Measurements from ENCODE around the gene TSPEAR.

The TSPEAR gene

DNA sequence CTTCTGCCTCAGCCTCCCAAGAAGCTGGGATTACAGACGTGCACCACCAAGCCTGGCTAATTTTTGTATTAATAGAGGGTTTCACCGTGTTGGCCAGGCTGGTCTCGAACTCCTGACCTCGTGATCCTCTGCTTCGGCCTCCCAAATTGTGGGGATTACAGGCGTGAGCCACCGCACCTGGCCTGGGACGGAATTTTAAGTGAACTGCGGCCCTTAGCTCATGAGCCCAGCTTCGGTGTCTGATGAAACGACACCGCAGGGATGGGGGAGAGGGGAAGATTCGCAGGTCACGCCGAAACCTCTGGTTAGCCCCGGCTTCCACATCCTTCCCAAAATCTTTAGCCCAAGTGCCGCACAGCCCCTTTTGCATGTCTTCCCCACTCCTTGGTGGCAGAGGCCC lies 217.0 kb downstream of the TSPEAR start:
- TF ChIP-seq POLR2AphosphoS5 (IDR thresholded peaks at IDR 0.05; ENCODE audit: low read depth, low read length) (no peak), FOXP2 (optimal IDR thresholded peaks at IDR 0.05; ENCODE audit: borderline replicate concordance, extremely low read depth, extremely low read length, insufficient read depth) (no peak), SIN3A (IDR thresholded peaks at IDR 0.05; ENCODE audit: borderline replicate concordance, insufficient read depth, low read length) (no peak), TAF1 (IDR thresholded peaks at IDR 0.05; ENCODE audit: borderline replicate concordance, insufficient read depth, low read length) (no peak)
- TF ChIP-seq, protein P1, sequence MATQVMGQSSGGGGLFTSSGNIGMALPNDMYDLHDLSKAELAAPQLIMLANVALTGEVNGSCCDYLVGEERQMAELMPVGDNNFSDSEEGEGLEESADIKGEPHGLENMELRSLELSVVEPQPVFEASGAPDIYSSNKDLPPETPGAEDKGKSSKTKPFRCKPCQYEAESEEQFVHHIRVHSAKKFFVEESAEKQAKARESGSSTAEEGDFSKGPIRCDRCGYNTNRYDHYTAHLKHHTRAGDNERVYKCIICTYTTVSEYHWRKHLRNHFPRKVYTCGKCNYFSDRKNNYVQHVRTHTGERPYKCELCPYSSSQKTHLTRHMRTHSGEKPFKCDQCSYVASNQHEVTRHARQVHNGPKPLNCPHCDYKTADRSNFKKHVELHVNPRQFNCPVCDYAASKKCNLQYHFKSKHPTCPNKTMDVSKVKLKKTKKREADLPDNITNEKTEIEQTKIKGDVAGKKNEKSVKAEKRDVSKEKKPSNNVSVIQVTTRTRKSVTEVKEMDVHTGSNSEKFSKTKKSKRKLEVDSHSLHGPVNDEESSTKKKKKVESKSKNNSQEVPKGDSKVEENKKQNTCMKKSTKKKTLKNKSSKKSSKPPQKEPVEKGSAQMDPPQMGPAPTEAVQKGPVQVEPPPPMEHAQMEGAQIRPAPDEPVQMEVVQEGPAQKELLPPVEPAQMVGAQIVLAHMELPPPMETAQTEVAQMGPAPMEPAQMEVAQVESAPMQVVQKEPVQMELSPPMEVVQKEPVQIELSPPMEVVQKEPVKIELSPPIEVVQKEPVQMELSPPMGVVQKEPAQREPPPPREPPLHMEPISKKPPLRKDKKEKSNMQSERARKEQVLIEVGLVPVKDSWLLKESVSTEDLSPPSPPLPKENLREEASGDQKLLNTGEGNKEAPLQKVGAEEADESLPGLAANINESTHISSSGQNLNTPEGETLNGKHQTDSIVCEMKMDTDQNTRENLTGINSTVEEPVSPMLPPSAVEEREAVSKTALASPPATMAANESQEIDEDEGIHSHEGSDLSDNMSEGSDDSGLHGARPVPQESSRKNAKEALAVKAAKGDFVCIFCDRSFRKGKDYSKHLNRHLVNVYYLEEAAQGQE (IDR thresholded peaks at IDR 0.05; ENCODE audit: insufficient read depth in 1 of 2, low read depth in 2 of 2, low read length in 2 of 2) = no peak

DNA sequence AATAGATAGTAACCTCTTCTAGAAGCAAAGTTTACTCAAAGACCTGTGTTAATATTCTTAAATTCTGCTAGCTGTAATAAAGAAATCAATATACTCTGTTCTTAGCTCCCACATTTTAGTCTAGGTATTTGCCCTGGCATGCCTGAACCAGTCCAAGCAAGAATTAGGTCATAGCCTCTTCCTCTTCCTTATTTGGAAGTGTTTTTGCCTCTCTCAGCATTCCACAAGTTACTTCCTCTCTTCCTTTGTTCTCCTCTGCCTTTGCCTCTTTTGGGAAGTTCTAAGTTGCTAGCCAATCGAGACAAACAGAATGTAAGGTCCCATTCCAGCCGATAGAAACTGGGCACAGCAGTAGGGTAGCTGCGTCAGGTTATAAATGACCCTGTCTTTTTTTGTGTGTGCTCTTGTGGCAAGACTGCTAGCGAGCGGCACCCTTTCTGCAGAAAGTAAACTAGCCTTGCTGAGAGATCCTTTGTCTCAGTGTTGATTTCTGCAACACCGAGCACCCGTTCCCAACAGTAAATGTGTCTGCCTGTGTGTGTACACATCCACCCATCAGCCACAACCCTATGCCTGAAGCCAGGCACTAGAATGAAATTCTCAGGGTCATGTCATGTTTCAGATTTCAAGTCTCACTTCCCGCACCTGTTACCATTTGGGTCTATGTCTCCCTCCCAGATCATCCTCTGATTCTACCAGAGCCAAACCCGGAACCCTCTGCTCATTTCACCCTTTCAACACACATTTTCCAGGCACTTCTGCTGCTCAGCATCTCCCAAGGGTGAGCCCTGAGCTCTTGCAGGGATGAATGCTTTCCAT lies 218.6 kb downstream of the TSPEAR start:
- TF ChIP-seq POLR2AphosphoS5 (IDR thresholded peaks at IDR 0.05; ENCODE audit: low read depth, low read length) = no peak
- TF ChIP-seq, protein P1 (IDR thresholded peaks at IDR 0.05; ENCODE audit: insufficient read depth in 1 of 2, low read depth in 2 of 2, low read length in 2 of 2) = no peak
- no peak for TF ChIP-seq TAF1 (IDR thresholded peaks at IDR 0.05; ENCODE audit: borderline replicate concordance, insufficient read depth, low read length)
- TF ChIP-seq SIN3A (IDR thresholded peaks at IDR 0.05; ENCODE audit: borderline replicate concordance, insufficient read depth, low read length) = no peak
- no peak for TF ChIP-seq FOXP2 (optimal IDR thresholded peaks at IDR 0.05; ENCODE audit: borderline replicate concordance, extremely low read depth, extremely low read length, insufficient read depth)

DNA sequence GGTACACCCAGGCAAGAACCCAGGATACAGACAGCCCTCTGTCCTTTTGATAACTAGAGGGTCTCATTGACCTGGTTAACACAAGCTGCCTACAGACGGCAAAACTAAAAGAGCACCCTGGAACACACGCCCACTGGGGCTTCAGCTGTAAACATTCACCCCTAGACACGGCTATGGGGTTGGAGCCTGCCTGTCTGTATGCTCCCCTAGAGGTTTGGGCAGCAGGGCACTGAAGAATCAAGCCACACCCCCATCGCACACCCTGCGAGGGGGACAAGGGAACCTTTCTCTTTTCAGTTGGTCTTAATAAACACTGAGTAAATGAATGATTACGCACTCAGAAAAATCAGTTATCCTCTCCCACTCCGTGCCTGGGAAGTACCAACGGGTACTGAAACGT lies 220.6 kb downstream of the TSPEAR start:
- TF ChIP-seq SIN3A (IDR thresholded peaks at IDR 0.05; ENCODE audit: borderline replicate concordance, insufficient read depth, low read length) (no peak), POLR2AphosphoS5 (IDR thresholded peaks at IDR 0.05; ENCODE audit: low read depth, low read length) (no peak), FOXP2 (optimal IDR thresholded peaks at IDR 0.05; ENCODE audit: borderline replicate concordance, extremely low read depth, extremely low read length, insufficient read depth) (no peak), TAF1 (IDR thresholded peaks at IDR 0.05; ENCODE audit: borderline replicate concordance, insufficient read depth, low read length) (no peak)
- TF ChIP-seq, protein P1 (IDR thresholded peaks at IDR 0.05; ENCODE audit: insufficient read depth in 1 of 2, low read depth in 2 of 2, low read length in 2 of 2) = no peak

DNA sequence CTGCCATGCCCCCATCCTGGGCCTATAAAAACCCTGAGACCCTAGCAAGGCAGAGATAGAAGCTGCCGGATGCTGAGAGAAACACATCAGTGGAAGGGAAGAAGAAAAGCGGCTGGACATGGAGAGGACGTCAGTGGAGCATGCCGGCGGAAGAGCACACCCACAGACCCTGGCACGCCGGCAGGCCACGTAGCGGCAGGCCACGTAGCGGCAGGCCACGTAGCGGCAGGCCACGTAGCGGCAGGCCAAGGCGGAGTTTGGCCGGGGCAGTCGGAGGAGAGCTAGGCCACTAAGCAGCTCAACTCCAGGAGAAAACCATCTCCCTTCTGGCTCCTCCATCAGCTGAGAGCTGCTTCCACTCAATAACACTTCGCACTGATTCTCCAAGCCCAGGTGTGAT lies 221.0 kb downstream of the TSPEAR start:
- TF ChIP-seq FOXP2 (optimal IDR thresholded peaks at IDR 0.05; ENCODE audit: borderline replicate concordance, extremely low read depth, extremely low read length, insufficient read depth) (no peak), TAF1 (IDR thresholded peaks at IDR 0.05; ENCODE audit: borderline replicate concordance, insufficient read depth, low read length) (no peak), SIN3A (IDR thresholded peaks at IDR 0.05; ENCODE audit: borderline replicate concordance, insufficient read depth, low read length) (no peak), POLR2AphosphoS5 (IDR thresholded peaks at IDR 0.05; ENCODE audit: low read depth, low read length) (no peak)
- TF ChIP-seq, protein P1 (IDR thresholded peaks at IDR 0.05; ENCODE audit: insufficient read depth in 1 of 2, low read depth in 2 of 2, low read length in 2 of 2) = no peak

All from PFSK-1 (cell line).